NCI-H460 (cell line): ENCODE results near the gene ZNF513. TPM values are rescaled to one million over a fixed set of nuclear protein-coding genes. Genes with fewer than 3 reads are reported as not detected.

Source experiments
- DNase-seq: peaks from one replicate; pipeline ENCODE4 v3.0.0-alpha.2; 2016; ENCODE audit warnings: low read depth; ENCODE audit errors: extremely low read depth
- total RNA-seq: library from RNA; depleted of rRNA; stranded (reverse); fragments of >200 nt; shearing (Covaris generic); gene quantifications from 2 replicates; pipeline ENCODE4 v1.2.3, GENCODE V29; 2014

Gene ZNF513
- total RNA-seq, 1 experiment from 2014 or later = 7.3 TPM

DNA sequence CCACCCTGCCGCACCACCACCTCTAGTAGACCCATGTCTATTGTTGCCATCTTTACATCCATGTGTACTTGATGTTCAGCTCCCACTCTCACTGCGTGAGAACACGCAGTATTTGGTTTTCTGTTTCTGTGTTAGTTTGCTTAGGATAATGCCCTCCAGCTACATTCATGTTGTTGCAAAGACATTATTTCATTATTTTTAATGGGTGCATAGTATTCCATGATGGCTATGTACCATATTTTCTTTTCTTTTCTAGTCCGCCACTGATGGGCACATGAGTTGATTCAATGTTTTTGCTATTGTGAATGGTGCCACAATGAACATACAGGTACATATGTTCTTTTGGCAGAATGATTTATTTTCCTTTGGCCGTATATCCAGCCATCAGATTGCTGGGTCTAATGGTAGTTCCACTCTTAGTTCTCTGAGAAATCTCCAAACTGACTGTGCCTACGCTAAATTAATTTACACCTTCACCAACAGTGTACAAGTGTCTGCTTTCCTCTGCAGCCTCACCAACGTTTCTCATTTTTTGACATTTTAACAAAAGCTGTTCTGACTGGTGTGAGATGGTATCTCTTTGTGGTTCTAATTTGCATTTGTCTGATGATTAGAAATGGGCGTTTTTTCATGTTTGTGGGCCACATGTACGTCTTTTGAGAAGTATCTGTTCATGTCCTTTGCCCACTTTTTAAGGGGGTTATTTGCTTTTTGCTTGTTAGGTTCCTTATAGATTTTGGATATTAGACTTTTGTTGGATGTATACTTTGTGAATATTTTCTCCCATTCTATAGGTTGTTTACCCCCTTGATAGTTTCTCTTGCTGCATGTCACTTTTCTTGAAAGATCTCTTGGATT lies 10.5 kb upstream of the ZNF513 start:
- no peak for DNase-seq

DNA sequence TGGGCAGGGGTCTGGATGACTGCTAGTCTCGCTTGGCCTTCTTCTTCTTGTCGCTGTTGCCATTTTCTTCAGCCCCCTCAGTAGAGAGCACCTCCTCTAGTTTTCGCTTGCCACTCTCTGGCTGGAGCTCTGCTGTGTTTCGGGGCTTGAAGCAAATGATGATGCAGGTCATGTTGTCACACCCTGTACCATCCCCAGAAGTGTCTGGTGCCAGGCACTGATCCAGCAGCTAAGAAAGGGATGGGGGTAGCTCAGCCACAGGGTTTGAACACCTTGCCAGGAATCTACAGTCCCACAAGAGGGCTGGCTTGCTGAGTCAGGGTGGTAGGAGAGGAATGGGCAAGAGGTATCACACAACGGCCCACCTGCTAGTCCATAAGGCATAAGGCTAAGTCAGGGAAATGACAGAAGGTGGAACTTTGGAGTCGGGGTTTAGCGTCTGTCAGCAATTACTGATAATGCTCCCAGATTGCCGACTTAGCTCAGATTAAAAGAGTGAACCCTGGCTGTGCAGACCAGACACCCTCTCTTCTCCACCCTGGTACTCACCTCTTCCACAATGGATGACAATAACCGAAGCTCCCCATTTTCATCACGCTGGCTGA lies 1.1 kb upstream of the ZNF513 start:
- no peak for DNase-seq

DNA sequence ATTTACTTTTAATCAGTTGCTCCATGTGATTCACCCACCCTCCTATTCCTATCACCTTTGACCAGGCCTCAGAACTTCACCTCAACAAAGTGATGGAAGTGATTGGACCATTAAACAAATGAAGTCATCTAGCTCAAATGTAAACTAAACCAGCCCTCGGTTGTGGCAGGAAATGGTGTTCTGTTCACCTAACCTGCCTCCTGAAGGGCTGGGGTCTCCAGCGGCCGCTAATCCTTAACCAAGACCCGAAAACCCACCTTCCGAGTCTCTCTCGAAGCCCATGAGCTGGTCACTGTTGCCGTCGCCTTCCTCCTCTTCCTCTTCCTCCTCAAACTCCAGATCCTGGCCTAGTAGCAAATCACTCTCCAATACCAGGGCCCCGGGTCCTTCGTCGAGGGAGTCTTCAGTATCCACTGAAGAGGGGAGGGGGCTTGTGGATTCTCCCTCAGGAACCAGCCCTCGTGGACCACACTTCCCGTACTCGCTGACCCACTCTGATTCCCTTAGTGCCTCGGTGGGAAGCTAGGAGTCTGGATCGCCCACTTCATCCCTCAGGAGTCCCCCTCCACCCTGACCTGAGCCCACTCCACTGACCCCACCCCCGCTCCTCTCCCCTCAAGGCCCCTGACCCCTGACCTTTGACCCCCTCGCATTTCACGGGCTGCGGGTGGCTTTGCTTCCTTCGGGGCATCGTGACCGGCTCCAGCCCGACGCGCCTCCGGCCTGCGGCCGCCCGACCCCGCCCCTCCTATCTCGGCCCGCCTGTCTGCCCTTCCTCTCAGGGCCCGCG lies 503 bp downstream of the ZNF513 start:
- DNase-seq = peak; percentile 27

DNA sequence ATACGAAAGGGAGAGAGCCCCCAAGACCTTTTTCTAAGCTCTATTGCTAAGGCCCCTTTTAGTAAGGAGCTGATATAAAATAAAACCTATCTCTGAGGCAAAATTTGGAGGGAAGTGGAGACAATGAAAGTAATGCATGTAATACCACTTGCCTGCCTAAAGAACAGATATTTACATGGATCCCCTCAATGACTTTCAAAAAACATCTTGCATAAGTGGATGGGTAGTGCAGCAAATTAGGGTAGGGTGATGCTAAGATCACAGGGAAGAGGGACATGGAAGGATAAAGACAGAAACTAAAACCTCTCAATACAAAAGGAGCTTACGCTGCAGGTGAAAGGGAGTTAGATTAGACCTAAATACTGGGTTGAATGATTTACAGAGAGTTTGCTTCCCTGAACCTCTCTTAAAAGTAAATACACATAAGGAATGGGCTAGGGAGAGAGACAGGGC lies 1.1 kb downstream of the ZNF513 start:
- no peak for DNase-seq

DNA sequence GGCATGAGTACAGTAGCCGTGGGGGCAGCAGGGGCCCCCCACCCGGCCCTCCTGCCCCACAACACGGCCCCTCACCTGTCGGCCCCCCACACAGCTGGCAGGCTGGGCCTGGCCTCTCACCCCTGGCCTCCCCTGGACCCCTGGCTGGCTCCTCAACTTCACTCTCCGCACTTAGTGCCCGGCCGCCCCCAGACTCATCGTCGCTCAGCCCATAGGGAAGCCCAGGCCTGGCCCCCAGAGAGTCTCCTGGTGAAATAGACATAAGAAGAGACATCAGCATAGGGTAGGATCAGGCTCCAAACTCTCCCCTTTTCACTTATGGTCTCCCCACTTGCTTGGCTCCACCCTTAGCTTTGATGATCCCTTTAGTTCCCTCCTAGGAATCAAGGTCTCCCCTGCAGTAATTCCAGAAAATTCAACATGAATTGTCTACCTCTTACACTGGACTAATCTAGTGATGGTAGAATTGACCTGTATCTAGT lies 1.7 kb downstream of the ZNF513 start:
- no peak for DNase-seq

DNA sequence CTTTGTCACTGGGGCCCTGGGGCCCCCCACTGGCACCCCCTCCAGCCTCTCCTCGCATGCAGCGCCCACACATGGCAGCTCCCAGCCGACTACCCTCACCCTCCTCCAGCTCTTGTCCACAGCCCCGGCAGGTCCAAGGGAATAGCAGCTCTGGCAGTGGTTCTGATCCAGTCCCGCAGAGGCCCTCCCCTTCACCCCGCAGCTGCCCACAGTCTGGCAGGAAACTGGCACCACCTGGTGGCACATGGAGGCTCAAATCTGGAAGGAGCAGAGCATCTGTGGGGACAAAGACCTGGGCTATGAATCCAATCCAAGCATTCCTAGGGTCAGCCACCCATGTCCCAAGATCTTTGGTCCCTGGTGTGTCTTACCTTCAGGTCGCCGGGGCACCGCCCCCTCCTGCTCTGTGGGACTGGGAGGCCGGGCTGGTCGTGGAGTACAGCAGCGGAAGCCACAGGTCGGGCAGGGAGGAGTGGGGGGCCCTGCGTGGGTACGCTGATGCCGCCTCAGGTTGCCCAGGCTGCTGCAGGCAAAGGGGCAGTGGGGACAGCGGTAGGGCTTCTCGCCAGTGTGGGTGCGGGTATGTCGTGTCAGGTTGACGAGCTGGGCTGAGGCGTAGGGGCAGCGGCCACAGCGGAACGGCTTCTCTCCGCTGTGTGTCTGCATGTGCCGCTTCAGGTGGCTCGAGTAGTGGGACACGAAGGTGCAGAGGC lies 2.3 kb downstream of the ZNF513 start:
- no peak for DNase-seq

DNA sequence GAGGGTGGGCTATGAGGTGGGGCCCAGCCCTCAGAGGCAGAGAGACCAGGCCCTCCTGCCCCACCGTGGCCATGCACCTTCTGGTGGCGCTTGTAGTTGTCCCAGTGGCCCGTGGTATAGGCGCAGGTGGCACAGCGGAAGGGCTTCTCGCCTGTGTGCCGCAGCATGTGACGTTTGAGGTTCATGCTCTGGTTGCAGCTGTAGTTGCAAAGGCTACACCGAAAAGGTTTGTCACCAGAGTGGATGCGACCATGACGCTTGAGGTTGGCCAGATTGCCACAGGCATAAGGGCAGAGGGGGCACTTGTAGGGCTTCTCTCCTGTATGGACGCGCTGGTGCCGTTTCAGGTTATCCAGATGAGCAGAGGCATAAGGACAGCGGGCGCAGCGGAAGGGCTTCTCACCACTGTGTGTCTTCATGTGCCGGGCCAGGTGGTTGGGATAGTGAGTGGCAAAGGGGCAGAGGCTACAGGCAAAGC lies 2.9 kb downstream of the ZNF513 start:
- no peak for DNase-seq

DNA sequence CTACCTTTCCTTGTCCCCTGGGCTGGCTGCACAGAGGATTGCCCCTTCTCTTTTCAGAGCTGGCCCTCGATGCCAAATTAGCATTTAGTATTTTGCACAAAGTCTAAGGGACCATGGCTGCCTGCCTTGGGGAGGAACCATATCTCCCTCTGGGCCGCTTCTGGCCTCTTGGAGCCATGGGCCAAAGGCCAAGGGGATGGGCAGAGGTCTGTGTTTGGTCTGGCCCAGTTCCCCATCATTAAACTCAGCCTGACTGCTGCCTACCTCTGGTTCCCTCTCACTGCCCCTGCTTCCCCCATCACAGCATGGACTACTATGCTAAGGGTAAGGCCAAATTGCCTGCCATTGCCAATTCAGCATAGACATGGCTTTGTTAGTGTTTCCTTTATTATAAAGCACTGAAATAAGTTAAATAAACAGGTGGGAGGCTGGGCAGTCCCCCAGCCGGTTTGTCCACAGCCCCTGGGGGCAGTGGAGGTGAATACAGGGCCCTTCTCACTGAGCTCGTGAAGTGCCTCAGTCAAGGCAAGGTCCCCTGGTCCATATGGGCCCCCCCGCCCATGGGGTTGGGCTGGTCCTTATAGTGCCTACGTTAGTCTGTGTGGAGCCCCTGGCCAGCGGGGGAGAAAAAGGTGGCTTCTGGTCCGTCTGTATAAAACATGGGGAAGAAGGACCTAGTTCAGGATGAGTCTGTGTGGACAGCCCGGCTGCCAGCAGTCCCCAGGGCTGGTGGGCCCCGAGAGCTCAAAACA lies 3.5 kb downstream of the ZNF513 start:
- no peak for DNase-seq

DNA sequence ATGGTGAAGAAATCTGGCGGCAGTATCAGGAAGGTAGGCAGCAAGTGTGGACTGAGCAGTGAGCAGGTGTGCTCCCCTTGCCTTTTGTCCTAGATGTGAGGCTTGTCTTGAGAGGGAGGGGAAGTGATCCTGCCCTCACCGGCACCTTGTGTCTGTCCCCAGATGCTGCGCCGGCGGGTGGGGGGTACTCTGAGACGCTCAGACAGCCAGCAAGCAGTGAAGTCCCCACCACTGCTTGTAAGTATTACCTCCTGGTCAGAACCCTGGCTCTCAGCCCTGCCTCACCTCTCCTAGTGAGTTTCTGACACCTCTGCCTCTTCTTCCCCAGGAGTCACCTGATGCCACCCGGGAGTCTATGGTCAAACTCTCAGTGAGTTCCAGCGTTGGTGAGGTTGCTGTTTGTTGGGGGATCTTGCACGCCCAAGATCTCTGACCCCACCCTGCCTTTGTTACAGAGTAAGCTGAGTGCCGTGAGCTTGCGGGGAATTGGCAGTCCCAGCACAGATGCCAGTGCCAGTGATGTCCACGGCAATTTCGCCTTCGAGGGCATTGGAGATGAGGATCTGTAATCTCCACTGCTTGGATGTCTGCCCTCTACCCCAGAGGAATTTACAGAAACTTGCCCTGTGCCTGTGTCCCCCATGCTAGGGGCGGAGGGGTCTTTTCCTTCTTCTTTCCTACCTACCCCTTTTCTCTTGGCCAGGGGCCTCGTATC lies 4.2 kb downstream of the ZNF513 start:
- no peak for DNase-seq

DNA sequence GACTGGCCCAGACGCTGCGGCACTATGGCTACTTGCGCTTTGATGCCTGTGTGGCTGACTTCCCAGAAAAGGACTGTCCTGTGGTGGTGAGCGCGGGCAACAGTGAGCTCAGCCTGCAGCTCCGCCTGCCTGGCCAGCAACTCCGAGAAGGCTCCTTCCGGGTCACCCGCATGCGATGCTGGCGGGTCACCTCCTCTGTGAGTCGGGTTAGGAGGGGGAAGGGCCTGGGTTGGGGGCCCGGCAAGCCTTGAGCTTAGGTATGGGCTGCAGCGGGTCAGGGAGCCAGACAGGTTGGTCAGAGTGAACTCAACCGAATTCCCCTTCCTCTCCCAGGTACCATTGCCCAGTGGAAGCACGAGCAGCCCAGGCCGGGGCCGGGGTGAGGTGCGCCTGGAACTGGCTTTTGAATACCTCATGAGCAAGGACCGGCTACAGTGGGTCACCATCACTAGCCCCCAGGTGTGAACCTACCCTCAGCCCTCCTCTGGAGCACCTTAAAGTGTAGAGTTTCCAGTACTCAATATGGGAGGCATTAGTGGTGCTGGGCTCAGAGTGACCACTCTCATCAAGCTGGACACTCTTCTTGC lies 4.9 kb downstream of the ZNF513 start:
- DNase-seq = no peak

DNA sequence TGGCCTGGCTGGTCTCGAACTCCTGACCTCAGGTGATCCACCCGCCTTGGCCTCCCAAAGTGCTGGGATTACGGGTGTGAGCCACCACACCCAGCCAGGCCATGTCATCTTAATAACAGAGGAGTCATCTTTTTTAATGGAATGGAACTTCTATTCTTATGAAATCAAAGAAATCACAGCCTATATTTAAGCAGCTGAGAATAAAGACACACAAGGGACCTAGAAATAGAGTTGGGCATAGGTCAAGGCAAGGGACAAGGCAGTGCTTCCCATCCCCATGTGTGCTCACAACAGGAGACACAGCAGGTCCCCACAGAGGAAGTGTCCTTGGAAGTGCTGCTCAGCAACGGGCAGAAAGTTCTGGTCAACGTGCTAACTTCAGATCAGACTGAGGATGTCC lies 7.0 kb downstream of the ZNF513 start:
- DNase-seq = no peak

DNA sequence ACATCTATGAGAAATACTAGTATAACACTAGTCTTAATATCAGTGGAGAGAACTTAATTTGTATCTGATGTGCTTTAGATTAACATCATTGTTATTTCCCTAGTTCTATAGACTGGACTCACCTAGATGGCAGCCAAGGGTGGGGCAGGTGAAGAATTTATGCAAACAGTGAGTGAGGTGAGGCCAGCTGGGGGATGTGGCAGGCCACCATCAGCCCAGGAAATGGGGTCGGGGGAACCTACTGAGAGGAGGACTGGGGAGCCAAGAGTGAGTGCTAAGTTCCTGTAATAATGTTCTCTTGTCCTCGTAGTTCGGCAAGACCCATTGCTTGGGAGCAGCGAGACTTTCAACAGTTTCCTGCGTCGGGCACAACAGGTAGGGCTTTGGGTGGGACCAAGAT lies 7.6 kb downstream of the ZNF513 start:
- DNase-seq = no peak

DNA sequence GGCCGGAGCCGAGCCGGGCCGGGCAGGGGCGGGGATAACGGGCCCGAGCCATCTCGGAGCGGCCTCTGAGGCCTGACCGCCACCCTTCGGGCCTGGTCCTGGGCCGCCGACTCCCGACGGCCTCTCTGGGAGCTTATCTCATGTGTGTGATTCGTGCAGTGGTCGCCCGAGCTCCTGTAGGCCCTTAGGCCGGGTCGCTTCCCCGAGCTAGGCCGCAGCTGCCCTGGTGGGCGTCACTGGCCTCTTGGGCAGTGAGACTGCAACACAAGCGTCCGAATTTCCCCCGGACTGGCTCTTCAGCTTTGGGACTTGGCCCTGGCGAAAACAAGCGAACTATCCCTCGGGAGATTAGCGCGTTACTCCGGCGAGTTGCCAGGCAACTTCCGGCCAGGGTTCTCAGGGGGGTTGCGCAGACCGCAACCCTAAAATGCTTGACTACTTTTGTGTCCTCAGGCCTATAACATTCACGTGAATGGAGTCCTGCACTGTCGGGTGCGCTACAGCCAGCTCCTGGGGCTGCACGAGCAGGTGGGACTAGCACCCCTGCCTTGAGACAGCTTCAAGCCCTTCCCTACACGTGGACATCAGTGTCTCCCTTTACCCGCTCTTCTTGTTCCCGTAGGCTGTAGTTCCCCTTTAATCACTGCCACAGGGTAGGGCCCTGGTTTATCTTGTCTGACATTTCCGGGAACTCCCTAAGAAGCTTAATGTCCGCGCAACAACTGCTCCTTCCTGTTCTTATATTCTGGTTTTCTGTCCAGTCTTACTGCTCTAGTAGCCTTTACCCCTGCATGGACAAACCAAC lies 9.5 kb downstream of the ZNF513 start:
- no peak for DNase-seq

DNA sequence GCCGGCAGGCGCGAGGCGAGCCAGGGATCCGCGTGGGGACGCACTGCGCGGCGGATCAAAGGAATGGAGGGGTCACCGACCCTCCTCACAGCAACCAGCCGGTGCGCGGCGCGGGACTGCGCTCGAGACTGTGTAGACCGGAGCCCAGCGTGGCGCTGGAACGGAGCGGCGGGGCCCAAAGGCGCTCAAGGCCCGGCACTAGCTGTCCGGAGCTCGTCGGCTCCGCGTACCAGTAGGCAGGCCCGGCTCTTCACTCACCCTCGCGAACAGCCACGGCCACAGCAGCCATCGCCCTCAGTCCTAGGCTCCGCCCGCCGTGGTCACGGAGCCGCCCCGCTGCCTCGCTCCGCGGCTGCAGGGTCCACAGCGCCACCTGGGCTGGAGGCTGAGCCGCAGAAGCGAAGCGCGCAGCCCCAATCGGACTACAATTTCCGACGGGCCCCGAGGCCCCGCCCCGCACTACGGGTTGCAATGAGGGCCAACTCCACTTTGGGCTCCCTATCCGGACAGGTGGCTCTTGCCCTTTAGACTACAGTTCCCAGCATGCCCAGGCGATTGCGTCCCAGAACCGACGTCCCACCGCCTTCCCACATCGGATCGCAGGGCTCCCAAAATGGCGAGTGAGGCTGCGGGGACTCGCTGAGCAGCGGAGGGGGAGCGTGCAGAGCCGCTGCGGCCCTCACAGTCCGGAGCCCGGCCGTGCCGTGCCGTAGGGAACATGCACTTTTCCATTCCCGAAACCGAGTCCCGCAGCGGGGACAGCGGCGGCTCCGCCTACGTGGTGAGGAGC lies 10.3 kb downstream of the ZNF513 start, which contains the start of the genes EIF2B4 and SNX17:
TSS of gene EIF2B4 (minus strand) at position 313 of the 790 bp plus-strand sequence. CDS start at position 289, 24 bp downstream.
TSS of gene SNX17 (plus strand) at position 591 of the 790 bp plus-strand sequence. CDS start at position 719, 128 bp downstream.
- peak; percentile 99 for DNase-seq

DNA sequence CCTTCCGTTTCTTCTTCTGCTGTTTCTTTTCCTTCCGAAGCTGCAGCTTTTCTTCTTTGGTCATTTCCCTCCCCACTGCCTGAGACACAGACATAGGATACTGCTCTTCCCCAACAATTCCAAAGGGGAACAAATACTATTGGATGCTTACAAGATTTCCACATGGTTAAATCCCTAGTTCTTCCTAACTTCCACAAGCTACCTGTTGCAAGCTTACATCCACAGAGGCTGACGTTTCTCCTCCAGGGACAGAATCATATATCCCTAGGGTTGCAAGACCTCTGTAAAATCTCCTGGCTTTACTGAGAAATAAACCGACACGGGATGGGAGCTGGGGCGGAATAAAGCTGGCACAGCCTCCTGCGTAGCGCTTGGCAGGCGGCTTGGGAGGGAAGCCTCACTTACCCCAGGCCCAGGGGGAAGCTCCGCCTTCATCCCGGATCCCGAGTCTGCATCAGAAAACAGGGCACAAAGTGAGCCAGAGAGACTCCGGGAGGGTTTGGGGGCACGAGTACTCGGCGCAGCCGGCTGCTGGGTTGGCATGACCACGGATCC lies 11.0 kb downstream of the ZNF513 start:
- peak; percentile 28 for DNase-seq

DNA sequence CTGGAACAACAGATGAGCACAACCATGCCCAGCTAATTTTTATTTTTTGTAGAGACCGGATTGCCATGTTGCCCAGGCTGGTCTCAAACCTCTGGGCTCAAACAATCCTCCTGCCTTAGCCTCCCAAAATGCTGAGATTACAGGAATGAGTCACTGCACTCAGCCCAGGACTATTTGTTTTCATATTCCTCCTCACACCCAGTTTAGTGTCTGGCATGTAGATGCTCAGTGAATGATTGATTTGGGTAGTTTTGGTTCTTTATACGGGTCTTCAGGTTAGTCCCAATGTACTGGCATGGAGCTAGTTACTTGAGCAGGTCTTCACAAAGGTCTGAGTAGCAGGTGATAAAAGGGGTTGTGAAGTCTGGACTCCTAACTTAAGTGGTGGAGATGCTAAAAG lies 16.6 kb downstream of the ZNF513 start:
- DNase-seq = no peak
